ENCODE data around the gene FHIT.

DNA sequence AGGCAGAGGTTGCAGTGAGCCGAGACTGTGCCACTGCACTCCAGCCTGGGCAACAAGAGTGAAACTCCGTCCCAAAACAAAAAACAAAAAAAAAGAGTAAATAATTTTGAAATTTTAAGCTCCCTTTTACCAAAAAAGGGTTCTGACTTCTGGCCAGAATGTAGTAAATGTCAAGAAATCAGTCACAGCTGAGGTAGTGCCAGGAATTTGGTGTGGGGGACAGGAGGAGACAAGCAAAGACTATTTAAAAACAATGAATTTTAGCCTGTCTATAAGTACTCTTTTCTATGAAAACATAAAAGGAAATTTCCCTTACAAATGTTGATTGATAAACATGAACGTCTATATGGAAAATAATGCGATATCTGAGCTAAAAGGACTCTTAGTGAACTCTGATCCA, 363.7 kb downstream of the FHIT start:
- TF ChIP-seq, protein P1, sequence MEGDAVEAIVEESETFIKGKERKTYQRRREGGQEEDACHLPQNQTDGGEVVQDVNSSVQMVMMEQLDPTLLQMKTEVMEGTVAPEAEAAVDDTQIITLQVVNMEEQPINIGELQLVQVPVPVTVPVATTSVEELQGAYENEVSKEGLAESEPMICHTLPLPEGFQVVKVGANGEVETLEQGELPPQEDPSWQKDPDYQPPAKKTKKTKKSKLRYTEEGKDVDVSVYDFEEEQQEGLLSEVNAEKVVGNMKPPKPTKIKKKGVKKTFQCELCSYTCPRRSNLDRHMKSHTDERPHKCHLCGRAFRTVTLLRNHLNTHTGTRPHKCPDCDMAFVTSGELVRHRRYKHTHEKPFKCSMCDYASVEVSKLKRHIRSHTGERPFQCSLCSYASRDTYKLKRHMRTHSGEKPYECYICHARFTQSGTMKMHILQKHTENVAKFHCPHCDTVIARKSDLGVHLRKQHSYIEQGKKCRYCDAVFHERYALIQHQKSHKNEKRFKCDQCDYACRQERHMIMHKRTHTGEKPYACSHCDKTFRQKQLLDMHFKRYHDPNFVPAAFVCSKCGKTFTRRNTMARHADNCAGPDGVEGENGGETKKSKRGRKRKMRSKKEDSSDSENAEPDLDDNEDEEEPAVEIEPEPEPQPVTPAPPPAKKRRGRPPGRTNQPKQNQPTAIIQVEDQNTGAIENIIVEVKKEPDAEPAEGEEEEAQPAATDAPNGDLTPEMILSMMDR (IDR thresholded peaks at IDR 0.05): no peak
- TF ChIP-seq POLR2A (IDR thresholded peaks at IDR 0.05): no peak
